GM15510 (cell line): ENCODE data around the gene IER5.
A peak's percentile ranks its signal among the peaks of the same experiment; 100 is the strongest.

Experiments
- POLR2A ChIP-seq: IDR thresholded peaks from 3 replicates; pipeline ENCODE4 v1.6.1; 2011; ENCODE audit warnings: borderline replicate concordance; ENCODE audit not compliant: insufficient read length; ENCODE audit errors: extremely low read depth

IER5 gene

DNA sequence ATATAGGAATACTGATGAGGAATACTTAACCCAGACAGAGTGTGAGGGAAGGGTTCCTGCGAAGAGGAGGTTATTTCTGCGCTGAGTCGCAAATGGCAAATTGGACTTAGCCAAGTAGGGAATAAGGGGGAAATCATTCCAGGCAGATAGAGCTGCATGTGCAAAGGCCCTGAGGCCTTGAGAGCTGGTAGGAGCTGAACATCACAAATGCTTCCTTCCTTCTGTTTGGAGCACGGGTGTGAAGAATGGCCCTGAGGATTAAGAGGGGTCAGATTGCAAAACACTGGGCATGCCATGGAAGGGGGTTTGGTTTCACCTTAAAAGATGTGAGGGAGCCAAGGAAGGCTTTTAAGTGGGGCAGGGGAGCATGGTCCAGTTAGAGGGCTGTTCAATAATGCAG is 12.4 kb downstream of the IER5 start:
- TF ChIP-seq POLR2A, result no peak

DNA sequence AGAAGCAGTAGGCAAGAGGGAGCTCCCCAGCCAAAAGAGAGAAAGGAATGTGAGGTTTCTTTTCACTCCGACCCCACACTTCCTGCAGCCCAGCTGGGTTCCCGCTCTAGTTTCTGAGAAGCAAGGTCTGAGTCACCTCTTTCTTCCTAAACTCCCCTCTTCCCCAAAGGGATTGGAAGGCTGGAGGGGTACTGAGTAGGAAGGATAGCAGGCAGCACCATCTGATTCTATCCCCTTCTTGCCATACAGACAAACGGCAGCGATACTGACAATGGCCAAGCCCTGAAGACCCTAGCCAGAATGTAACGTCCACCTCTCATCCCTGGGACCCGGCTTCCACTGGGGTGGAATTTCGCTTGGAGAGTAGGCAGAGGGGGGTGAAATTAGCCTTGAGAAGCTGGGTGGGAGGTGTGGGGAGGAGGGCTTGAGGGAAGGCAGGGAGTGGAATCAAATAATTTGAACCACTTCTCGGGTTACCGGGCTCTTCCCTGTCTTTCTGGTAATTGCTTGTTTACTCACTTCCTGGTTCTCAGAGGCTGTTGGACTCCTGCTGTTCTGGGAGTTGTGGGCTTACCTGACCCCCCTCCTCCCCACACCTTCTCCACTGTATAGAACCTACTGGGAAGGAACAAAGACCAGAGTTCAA is 13.2 kb downstream of the IER5 start:
- TF ChIP-seq POLR2A, result no peak

DNA sequence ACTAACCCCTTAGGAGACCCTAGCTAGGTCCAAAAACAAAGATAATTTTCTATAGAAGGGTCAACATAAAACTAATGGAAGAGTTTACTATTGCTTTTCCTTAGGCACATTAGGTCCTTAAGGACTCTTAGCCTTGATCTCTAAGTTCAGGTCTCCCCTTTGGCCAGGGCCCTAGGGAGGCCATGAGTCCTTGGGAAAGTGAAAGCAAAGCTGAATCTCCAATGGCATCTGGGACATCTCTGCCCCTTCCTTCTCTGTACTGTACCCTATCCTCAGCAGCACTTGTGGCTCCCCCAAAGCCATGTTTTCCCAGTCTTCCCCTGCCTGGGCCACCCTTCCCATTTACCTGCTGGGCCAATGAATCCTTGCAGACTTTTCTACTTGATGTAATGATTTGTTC is 14.3 kb downstream of the IER5 start:
- no peak for TF ChIP-seq POLR2A

DNA sequence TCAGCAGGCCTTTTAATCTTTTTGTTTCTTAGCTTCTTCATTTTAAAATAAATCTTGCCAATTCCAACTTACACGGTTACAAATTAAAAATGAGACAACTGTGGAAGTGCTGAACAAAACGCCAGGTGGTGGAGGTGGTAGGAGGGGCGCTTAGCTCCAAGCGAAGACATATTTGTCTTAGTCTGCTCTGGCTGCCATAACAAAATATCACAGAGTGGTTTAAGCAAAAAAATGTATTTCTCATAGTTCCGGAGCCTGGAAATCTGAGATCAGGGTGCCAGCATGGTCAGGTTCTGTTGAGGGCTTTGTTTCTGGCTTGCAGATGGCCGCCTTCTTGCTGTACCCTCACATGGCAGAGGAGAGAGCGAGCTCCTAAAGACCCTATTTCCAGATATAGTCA is 14.9 kb downstream of the IER5 start:
- no peak for TF ChIP-seq POLR2A

DNA sequence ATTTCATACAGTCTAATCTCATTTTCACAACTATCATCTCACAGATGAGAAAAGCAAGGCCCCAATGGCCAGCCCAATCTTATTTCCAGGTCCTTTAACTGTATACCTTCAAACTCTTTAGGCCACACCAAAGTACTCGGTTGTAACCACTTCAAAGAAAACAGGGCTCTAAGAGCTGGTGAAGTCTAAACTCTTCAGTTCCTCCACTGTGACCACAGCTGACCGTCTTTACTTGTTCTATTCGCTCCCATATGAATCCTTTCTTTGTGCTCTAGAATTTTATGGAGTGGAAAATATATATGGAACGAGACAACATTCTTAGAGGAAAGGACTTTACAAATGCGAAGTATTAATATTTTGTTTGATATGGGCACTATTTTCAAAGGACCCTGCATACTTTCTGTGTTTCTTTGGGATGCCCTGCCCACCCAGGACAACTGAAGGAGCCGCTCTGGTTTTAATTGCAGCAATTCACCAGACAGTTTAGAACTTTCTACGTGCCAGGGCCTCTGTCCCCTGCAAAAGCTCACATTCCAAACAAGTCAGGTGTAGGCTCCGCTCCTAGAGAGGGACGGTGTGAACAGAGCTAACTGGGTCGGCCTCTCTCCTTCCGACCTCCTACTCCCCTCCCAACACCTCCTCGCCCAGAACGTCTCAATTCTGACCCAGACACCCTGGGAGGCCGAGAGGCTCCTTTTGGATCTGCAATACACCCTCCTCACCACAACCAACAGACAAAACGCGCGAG is 15.7 kb downstream of the IER5 start:
- TF ChIP-seq POLR2A, result no peak

DNA sequence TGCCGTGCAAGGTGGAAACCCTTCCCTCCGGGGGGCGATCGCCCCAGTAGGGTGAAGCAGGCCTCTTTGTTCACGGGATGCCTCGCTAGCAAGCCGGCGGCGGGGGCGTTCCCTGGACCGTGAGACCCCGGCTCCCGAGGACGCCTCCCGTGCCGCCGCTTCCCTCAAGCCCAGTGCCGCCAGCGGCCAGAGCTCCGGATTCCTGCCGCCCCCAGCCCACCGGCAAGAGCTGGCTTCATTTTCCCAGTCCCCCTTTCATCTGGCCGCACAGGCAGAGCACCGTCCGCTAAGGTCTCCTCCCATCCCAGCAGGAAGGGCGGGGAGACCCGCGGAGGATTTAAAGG is 16.3 kb downstream of the IER5 start:
- no peak for TF ChIP-seq POLR2A

DNA sequence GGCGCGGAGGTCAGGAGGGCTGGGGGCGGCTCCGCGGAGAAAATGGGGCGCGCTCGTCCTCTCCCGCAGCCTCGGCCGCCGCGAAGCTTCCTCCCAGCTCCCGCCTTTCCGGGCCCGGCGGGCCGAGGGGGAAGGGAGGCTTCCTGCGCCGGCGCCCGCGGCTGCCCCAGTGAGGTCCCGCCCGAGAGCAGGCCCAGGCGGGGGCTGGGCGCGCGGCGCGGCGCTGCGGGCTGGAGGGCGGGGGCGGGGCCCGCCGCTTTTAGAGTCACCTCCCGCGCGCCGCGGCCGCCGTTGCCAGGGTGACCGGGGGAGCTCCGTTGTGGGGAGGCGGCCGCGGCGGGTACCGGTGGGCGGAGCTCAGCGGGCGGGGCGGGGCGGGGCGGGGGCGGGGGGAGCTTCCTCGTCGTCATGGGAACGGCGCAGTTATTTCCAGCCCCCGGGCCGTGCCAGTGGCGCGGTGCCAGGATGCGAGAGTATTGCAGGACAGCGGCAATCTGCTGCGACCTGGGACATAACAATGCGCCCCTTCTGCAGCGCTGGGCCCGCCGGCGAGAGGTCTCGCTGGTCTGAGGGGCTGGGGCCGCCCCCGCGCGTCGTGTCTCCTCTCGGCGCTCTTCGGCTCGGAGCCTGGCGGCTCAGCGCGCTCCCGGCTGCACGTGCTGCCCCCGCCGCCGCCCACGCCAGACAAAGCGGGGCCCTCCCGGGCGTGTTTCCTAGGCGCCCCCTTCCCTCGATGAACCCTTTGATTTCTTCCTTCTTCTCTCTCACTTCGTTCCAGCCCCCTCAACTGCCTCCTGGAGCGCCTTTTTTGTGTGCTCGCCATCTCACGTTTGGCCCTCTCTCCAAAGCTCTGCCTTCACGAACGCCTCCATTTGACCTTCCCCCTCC is 16.9 kb downstream of the IER5 start:
- TF ChIP-seq POLR2A, result peak; percentile 60

DNA sequence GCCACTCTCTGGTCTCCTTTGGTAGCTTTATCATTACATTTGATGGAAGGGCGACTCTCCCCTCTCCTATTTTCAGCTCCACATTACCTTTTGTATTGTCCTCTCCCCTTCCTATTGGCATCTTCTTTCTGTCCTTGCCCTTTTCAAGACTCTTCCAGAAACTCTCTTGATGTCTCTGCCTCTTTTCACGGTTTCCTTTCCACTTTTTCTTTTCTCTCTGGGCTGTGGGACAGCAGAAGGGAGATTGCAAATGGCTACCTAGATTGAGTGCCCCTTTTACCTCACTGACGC is 17.5 kb downstream of the IER5 start:
- no peak for TF ChIP-seq POLR2A

DNA sequence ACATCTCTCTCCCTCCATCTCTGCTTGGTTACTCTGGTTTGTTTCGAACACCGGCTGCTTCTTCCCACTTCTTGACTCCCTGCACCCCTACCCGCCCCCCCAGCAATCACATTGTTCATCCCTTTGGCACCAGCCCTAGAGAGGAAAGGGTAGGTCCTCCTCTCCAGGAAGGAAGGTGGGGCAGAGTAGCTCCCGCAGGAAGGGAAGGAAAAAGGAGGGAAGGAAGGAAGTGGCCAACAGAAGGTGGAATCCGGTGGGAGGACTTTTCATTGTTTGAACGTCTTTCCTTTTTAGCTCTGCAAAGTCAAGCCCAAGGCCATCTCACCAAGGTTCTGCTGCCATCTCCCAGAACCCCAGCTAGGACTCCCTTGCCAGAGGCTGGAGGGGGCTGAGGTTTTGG is 18.0 kb downstream of the IER5 start:
- TF ChIP-seq POLR2A, result no peak

DNA sequence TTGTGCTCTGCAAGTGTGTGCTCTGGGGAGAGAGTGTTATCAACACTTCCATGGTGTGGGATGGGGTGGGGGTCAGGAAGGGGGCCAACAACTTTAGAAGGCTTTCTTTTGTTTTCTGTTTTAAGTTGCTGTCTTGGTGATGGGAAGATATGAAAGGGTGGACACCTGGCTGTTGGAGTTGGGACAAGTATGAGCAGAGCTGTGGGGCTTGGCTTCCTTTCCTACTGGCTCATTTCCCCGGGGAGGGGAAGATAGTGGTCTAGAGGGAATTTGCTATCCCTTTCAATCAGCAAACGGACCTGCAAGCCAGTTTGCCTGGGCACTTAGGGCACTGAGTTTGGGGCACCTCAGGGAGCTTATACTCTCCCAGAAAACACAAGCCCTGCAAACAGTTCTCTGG is 19.2 kb downstream of the IER5 start:
- no peak for TF ChIP-seq POLR2A

DNA sequence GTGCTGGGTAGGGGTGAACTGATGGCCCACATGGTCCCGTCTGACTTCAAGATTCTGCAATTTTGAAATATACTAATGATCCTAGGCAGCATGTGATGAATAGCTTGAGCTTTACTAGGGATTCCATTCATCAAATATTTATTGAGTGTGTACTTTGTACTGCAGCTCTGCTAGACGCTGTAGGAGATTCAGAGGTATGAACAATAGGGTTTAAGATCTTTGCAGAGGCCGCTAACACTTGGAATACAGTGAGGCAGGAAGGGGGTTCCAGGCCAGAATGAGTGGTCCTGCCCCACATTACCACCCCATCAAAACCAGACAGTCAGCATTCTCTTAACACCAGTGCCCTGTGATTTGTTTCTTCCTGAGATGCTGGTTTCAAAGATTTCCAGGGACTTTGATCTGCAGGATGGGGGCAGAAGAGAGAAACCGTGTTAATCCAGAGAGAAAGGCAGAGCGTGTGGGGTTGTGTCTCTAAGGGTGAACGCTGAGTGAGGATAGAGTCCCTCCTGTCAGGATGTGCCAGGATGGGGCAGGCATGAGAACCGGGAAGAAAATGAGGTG is 19.9 kb downstream of the IER5 start:
- TF ChIP-seq POLR2A, result no peak

DNA sequence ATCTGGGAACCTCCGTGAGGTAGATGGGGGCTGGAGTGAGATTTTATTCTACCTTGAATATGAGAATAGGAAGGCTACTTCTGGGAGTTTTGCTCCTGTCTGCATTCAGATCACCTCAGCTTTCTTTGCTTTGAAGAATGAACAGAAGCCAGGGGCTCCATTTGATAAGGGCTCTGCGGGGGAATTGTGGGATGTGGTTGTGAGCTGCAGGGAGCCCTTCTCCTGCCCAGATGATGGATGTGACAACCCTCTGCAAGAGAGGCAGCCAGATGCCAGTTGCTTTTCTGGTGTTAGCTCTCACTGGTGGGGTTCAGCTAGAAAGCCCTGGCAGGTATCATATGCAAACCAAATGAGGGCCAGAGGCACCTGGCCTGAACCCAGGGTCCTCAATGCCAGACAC is 21.5 kb downstream of the IER5 start:
- no peak for TF ChIP-seq POLR2A

DNA sequence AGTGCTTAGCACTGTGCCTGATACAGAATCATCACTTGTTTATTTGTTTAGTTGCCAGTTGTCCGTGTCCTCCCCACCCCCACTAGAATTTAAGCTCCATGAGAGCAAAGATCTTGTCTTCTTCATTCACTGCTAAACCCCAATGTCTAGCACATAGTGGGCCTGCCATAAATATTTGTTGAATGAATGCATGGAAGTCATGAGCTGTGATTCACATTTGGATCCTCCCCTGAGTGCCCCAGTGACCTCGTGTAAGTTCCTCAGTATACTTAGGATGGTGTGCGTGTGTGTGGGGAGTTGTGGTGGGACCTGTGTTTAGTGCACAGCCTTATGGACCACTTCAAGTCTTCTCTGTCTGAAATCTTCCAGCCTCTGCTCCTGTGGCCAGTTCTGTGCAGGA is 23.1 kb downstream of the IER5 start:
- no peak for TF ChIP-seq POLR2A

DNA sequence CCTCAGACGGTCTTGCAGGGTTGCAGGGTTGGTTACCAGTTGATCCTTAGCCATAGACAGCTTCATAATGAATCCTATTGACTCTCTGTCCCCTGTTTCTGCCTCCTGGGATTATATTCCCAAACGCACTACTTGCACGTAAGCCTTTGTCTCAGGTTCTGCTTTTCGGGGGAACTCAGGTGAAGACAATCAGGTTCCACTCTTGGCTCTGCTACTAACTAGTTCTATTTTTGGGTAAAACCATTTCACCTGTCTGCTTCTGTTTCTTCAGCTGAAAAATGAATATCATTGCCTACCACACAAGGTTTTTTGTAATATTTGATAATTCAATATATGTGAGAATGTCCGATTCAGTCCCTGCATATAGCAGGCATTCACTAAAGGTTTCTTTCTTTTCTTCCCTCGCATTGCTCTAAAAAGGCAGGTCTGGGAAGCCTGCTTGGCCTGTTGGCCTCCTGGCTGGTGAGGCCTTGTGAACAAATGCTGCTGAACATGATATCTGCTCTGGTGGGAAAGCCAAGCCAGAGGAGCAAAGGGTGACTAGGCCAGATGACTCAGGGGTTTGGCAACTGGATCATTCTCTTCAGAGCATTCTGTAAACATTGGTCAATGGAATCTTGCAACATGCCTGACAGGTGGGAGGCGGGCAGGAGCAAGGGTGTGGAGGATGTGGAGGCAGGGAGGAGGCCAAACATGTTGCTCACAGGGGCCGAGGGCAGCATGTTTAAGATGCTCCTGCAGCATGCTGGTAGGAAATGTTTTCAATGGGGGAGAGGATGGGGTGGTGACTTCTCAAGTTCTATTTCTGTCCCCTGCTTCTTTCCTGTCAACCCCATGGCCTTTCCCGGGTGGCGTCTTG is 23.8 kb downstream of the IER5 start:
- no peak for TF ChIP-seq POLR2A

DNA sequence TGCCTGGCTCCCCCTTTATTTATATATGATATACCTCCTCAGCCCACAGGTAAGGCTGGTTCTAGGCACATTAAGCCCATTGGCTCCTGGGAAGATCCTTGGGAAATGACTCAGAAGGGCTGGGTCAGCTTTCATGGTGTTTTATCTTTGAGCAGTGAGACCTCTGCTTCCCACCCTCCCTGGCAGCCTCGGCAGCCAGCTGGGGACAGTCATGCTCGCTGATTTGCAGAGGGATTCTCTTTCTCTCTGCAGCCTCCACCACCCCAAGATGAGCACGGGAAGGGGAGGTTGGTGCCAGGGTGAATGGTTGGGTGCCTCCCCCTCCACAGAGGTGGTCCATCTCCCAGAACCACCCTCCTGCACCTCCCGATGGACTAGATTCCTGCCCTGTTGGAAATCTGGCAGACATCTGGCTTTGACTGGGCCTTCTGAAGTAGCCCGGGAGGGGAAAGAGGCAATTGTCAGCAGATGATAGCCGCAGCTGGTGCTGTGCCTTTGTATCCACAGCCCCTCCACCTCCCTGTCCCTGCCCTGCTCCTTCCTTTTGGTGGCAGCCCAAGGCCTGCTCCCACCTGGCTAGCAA is 24.6 kb downstream of the IER5 start:
- no peak for TF ChIP-seq POLR2A
